Mesendoderm (in vitro differentiated cells): ENCODE measurements around the gene SLC27A2.

ENCODE experiments used
- DNase-seq: peaks from one replicate; pipeline ENCODE4 v3.0.0; 2013
- H2AK5ac ChIP-seq: 2 replicates; pipeline ENCODE4 v1.6.1; 2013; ENCODE audit warnings: low read length, inconsistent platforms
- H2BK120ac ChIP-seq: 2 replicates; pipeline ENCODE4 v1.6.1; 2013; ENCODE audit warnings: low read depth, mild to moderate bottlenecking, low read length, moderate library complexity, mixed read lengths
- H2BK15ac ChIP-seq: replicated peaks from 2 replicates; pipeline ENCODE4 v1.6.1; 2013; ENCODE audit warnings: low read depth, mild to moderate bottlenecking, moderate library complexity
- H2BK5ac ChIP-seq: 2 replicates; pipeline ENCODE4 v1.6.1; 2013; ENCODE audit warnings: low read length, inconsistent platforms
- H3K18ac ChIP-seq: 2 replicates; pipeline ENCODE4 v1.6.1; 2013; ENCODE audit warnings: mild to moderate bottlenecking, low read length, mixed read lengths
- H3K23ac ChIP-seq: one replicate; pipeline ENCODE4 v1.6.1; 2013; ENCODE audit warnings: low read length
- H3K27ac ChIP-seq: 2 replicates; pipeline ENCODE4 v1.5.1; 2013; ENCODE audit warnings: low read depth, mild to moderate bottlenecking, inconsistent platforms, low read length, moderate library complexity
- H3K27me3 ChIP-seq: 2 replicates; pipeline ENCODE4 v1.6.1; 2013; ENCODE audit warnings: low read length, control low read depth, mild to moderate bottlenecking, inconsistent platforms; ENCODE audit not compliant: insufficient read depth, poor library complexity
- H3K36me3 ChIP-seq: 2 replicates; pipeline ENCODE4 v1.6.1; 2013; ENCODE audit warnings: low read length, inconsistent platforms; ENCODE audit not compliant: control insufficient read depth, insufficient read depth
- H3K4ac ChIP-seq: one replicate; pipeline ENCODE4 v1.6.1; 2013; ENCODE audit warnings: low read depth, mild to moderate bottlenecking, low read length, moderate library complexity
- H3K4me1 ChIP-seq: 2 replicates; pipeline ENCODE4 v1.6.1; 2013; ENCODE audit warnings: low read depth, low read length, inconsistent platforms; ENCODE audit not compliant: control insufficient read depth
- H3K4me2 ChIP-seq: 2 replicates; pipeline ENCODE4 v1.6.1; 2013; ENCODE audit warnings: low read length
- H3K4me3 ChIP-seq: 2 replicates; pipeline ENCODE4 v1.5.1; 2013; ENCODE audit warnings: mild to moderate bottlenecking, low read length
- H3K56ac ChIP-seq: one replicate; pipeline ENCODE4 v1.6.1; 2013; ENCODE audit warnings: low read length
- H3K79me1 ChIP-seq: 2 replicates; pipeline ENCODE4 v1.6.1; 2013; ENCODE audit warnings: low read length, inconsistent platforms
- H3K79me2 ChIP-seq: 2 replicates; pipeline ENCODE4 v1.6.1; 2013; ENCODE audit warnings: mild to moderate bottlenecking, low read length; ENCODE audit not compliant: control insufficient read depth, insufficient read depth
- H3K9ac ChIP-seq: 2 replicates; pipeline ENCODE4 v1.6.1; 2013; ENCODE audit warnings: low read length, inconsistent platforms
- H4K5ac ChIP-seq: one replicate; pipeline ENCODE4 v1.6.1; 2013; ENCODE audit warnings: low read length
- H4K8ac ChIP-seq: one replicate; pipeline ENCODE4 v1.6.1; 2013; ENCODE audit warnings: low read depth, mild to moderate bottlenecking, control low read depth, low read length, moderate library complexity
- WGBS: extraction: QIAGEN DNeasy Blood & Tissue Kit; methylation state at CpG from one replicate; pipeline ENCODE4 v1.1.7; 2013; ENCODE audit warnings: low lambda C conversion rate, missing lambda C conversion rate; ENCODE audit not compliant: insufficient coverage; ENCODE audit errors: extremely low coverage; 5-methylcytosine and 5-hydroxymethylcytosine counted together

The SLC27A2 gene

GRCh38 chr15:50248994-50249582, 67.1 kb downstream of the SLC27A2 start:
- WGBS, result no CpG with 5 or more reads among the region's 4 CpGs
- H3K4me3 ChIP-seq, result no peak overlapping the region
- no peak for DNase-seq

DNA sequence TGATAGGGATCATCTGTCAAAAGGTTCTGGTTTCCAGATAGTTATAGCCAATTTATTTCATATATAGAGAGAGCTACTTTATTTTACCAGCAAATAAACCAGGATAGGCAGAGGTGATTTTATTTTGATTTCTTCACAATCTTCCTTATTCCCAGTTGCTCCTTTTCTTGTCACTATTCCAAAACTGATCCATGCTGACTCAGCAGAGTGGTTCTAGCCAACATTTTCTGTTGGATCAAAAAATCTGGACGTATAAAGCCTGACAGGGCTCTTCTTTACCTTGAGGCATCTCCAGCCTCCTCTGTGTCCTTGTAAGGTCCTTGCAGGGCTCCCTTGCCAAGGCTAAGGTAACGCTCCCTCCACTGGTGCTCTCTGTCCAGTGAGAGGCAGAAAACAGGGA, 67.7 kb downstream of the SLC27A2 start:
- WGBS, result no CpG with 5 or more reads among the region's 2 CpGs
- Histone ChIP-seq H3K4me1 (no peaks in the 10 kb centered on the region), H4K5ac (no peak overlapping the region), H2AK5ac (no peak overlapping the region), H2BK15ac (no peak overlapping the region), H3K4me3 (no peak overlapping the region), H3K27ac (no peak overlapping the region), H3K4ac (no peak overlapping the region), H3K27me3 (no peaks in the 10 kb centered on the region), H3K4me2 (no peak overlapping the region), H3K79me2 (no peaks in the 10 kb centered on the region), H2BK120ac (no peak overlapping the region), H3K18ac (no peak overlapping the region), H3K23ac (no peak overlapping the region), H3K56ac (no peak overlapping the region), H3K9ac (no peak overlapping the region), H3K79me1 (no peaks in the 10 kb centered on the region), H4K8ac (no peak overlapping the region), H3K36me3 (no peaks in the 10 kb centered on the region), H2BK5ac (no peak overlapping the region)
- DNase-seq, result no peak

More at GRCh38 chr15:50248994-50249582, 67.1 kb downstream of the SLC27A2 start:
- H3K36me3 ChIP-seq, result no peaks in the 10 kb centered on the region
- H3K4me1 ChIP-seq, result no peaks in the 10 kb centered on the region
- H3K18ac ChIP-seq, result no peak overlapping the region
- H3K4ac ChIP-seq, result no peak overlapping the region
- no peak overlapping the region for H3K27ac ChIP-seq
- no peaks in the 10 kb centered on the region for H3K79me2 ChIP-seq
- no peak overlapping the region for H3K9ac ChIP-seq
- H2AK5ac ChIP-seq, result no peak overlapping the region
- no peak overlapping the region for H3K4me2 ChIP-seq
- no peak overlapping the region for H4K5ac ChIP-seq
- no peak overlapping the region for H2BK5ac ChIP-seq
- no peak overlapping the region for H2BK15ac ChIP-seq
- H4K8ac ChIP-seq, result no peak overlapping the region
- no peak overlapping the region for H2BK120ac ChIP-seq
- H3K27me3 ChIP-seq, result no peaks in the 10 kb centered on the region
- H3K56ac ChIP-seq, result no peak overlapping the region
- H3K79me1 ChIP-seq, result no peaks in the 10 kb centered on the region
- H3K23ac ChIP-seq, result no peak overlapping the region

- Histone ChIP-seq H3K27ac (no peak overlapping the region), H3K18ac (no peak overlapping the region), H3K4ac (no peak overlapping the region), H3K27me3 (no peaks in the 10 kb centered on the region), H4K5ac (no peak overlapping the region), H3K36me3 (no peaks in the 10 kb centered on the region), H3K79me2 (no peaks in the 10 kb centered on the region), H4K8ac (no peak overlapping the region), H2BK120ac (no peak overlapping the region), H3K23ac (no peak overlapping the region), H2AK5ac (no peak overlapping the region), H2BK15ac (no peak overlapping the region), H3K9ac (no peak overlapping the region), H3K4me2 (no peak overlapping the region), H3K56ac (no peak overlapping the region), H3K4me3 (no peak overlapping the region), H3K79me1 (no peaks in the 10 kb centered on the region), H2BK5ac (no peak overlapping the region), H3K4me1 (no peaks in the 10 kb centered on the region)
- WGBS, result no CpG with 5 or more reads among the region's 6 CpGs
- no peak for DNase-seq
Observed at GRCh38 chr15:50250760-50251394, 68.9 kb downstream of the SLC27A2 start.

GRCh38 chr15:50251638-50252182, 69.7 kb downstream of the SLC27A2 start:
- no peak overlapping the region for H3K23ac ChIP-seq
- H2BK15ac ChIP-seq, result no peak overlapping the region
- H3K4me3 ChIP-seq, result no peak overlapping the region
- H4K5ac ChIP-seq, result no peak overlapping the region
- WGBS, result no CpG with 5 or more reads among the region's 11 CpGs
- H2BK5ac ChIP-seq, result no peak overlapping the region
- no peak for DNase-seq
- H3K27me3 ChIP-seq, result no peaks in the 10 kb centered on the region
- no peak overlapping the region for H4K8ac ChIP-seq
- no peak overlapping the region for H3K4me2 ChIP-seq
- no peak overlapping the region for H3K27ac ChIP-seq
- H3K9ac ChIP-seq, result no peak overlapping the region
- H3K36me3 ChIP-seq, result no peaks in the 10 kb centered on the region
- H3K79me2 ChIP-seq, result no peaks in the 10 kb centered on the region
- H3K56ac ChIP-seq, result no peak overlapping the region
- no peak overlapping the region for H2AK5ac ChIP-seq
- H2BK120ac ChIP-seq, result no peak overlapping the region
- H3K79me1 ChIP-seq, result no peaks in the 10 kb centered on the region
- H3K18ac ChIP-seq, result no peak overlapping the region
- H3K4ac ChIP-seq, result no peak overlapping the region
- no peaks in the 10 kb centered on the region for H3K4me1 ChIP-seq

DNA sequence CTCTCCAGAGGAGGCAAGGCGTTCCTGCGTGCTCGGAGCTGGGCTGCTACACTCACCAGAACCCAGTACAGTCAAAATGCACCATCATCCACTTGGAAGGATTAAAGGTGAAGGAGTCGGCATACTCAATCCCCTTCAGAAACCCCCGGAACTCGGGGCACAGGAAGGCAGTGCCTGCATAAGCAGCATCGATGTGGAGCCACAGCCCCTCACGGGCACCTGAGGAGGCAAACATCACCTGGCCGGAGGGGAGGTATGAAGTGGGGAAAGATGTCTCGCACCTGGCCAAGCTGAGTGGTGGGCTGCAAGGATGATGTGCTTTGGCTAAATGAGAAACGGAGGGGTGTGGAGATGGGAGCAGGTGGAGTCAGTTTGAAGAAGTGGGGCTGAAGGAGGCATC, 70.6 kb downstream of the SLC27A2 start:
- no peak overlapping the region for H3K56ac ChIP-seq
- no peak overlapping the region for H3K27ac ChIP-seq
- no peak overlapping the region for H2AK5ac ChIP-seq
- H3K4me3 ChIP-seq, result no peak overlapping the region
- H3K36me3 ChIP-seq, result no peaks in the 10 kb centered on the region
- H3K23ac ChIP-seq, result no peak overlapping the region
- H2BK120ac ChIP-seq, result no peak overlapping the region
- H3K4me1 ChIP-seq, result no peaks in the 10 kb centered on the region
- no peak overlapping the region for H3K4me2 ChIP-seq
- no peak overlapping the region for H3K18ac ChIP-seq
- no peak overlapping the region for H4K5ac ChIP-seq
- no peaks in the 10 kb centered on the region for H3K27me3 ChIP-seq
- H2BK15ac ChIP-seq, result no peak overlapping the region
- H3K4ac ChIP-seq, result no peak overlapping the region
- WGBS, result no CpG with 5 or more reads among the region's 11 CpGs
- H3K79me2 ChIP-seq, result no peaks in the 10 kb centered on the region
- H4K8ac ChIP-seq, result no peak overlapping the region
- no peak for DNase-seq
- no peaks in the 10 kb centered on the region for H3K79me1 ChIP-seq
- no peak overlapping the region for H3K9ac ChIP-seq
- no peak overlapping the region for H2BK5ac ChIP-seq
